ENCODE measurements around the gene ZBTB6. TPM values are rescaled to one million over a fixed set of nuclear protein-coding genes. Genes with fewer than 3 reads are reported as not detected.

Gene ZBTB6
- 10 to 100 TPM in 3 of 4 donors, 1 to 10 TPM in 1; 3.8 to 39.1 (median 13.3) TPM for total RNA-seq

- Histone ChIP-seq H3K27me3 (no peaks in the 10 kb centered on the region), H3K27ac (peak within 1 kb of the TSS; percentile 76 to 86), H3K4me3 (peak within 1 kb of the TSS; percentile 68 to 73), H3K36me3 (no peaks in the 10 kb centered on the region), H3K9me3 (no peaks in the 10 kb centered on the region), H3K4me1 (peaks cover 0 to 5% of the 10 kb centered on the region in 2 donors)
- intact Hi-C loops (cut with DNase I; ENCODE audit: low total_unique reads) = no loop called here
- no peak for TF ChIP-seq CTCF (IDR thresholded peaks at IDR 0.05)
- no peak for TF ChIP-seq POLR2A (IDR thresholded peaks at IDR 0.05)
- DNase-seq = peak; percentile 69
These were observed at the start of gene ZBTB6 for GRCh38 chr9:122912964-122913673. TSS of gene ZBTB6 (minus strand) at chr9:122913323. CDS start at chr9:122912072, 1,251 bp downstream.

GRCh38 chr9:122961139-122961538 lies 48.0 kb upstream of the ZBTB6 start:
- no peaks in the 10 kb centered on the region for H3K27me3 ChIP-seq
- TF ChIP-seq CTCF (IDR thresholded peaks at IDR 0.05) (no peak), POLR2A (IDR thresholded peaks at IDR 0.05) (no peak)
- H3K4me3 ChIP-seq = no peak overlapping the region
- DNase-seq = no peak
- H3K27ac ChIP-seq = no peak overlapping the region
- H3K9me3 ChIP-seq = no peaks in the 10 kb centered on the region
- H3K4me1 ChIP-seq = no peaks in the 10 kb centered on the region
- intact Hi-C loops (cut with DNase I; ENCODE audit: low total_unique reads) = no loop called here
- H3K36me3 ChIP-seq = no peaks in the 10 kb centered on the region

GRCh38 chr9:122955961-122956360 lies 42.8 kb upstream of the ZBTB6 start:
- TF ChIP-seq POLR2A (IDR thresholded peaks at IDR 0.05) = no peak
- TF ChIP-seq CTCF (IDR thresholded peaks at IDR 0.05) = no peak
- Histone ChIP-seq H3K4me3 (no peak overlapping the region), H3K27me3 (no peaks in the 10 kb centered on the region), H3K36me3 (no peaks in the 10 kb centered on the region), H3K9me3 (no peaks in the 10 kb centered on the region), H3K27ac (no peak overlapping the region), H3K4me1 (no peaks in the 10 kb centered on the region)
- DNase-seq = no peak
- intact Hi-C loops (cut with DNase I; ENCODE audit: low total_unique reads) = no loop called here

- Histone ChIP-seq H3K9me3 (no peaks in the 10 kb centered on the region), H3K4me3 (no peak overlapping the region), H3K4me1 (no peaks in the 10 kb centered on the region), H3K27me3 (no peaks in the 10 kb centered on the region), H3K36me3 (no peaks in the 10 kb centered on the region), H3K27ac (peak overlapping the region in 1 of 2 donors; percentile 22)
- TF ChIP-seq POLR2A (IDR thresholded peaks at IDR 0.05) = no peak
- no peak for TF ChIP-seq CTCF (IDR thresholded peaks at IDR 0.05)
- no peak for DNase-seq
- intact Hi-C loops (cut with DNase I; ENCODE audit: low total_unique reads) = no loop called here
These were observed 41.1 kb upstream of the ZBTB6 start for GRCh38 chr9:122954253-122954691.

GRCh38 chr9:122951056-122951455 lies 37.9 kb upstream of the ZBTB6 start:
- Histone ChIP-seq H3K27ac (no peak overlapping the region), H3K9me3 (no peaks in the 10 kb centered on the region)
- intact Hi-C loops (cut with DNase I; ENCODE audit: low total_unique reads) = no loop called here

More at GRCh38 chr9:122951056-122951455, 37.9 kb upstream of the ZBTB6 start:
- H3K4me3 ChIP-seq = no peak overlapping the region
- H3K27me3 ChIP-seq = no peaks in the 10 kb centered on the region
- peaks cover 0 to 7% of the 10 kb centered on the region in 2 donors for H3K4me1 ChIP-seq
- H3K36me3 ChIP-seq = no peaks in the 10 kb centered on the region
- TF ChIP-seq CTCF (IDR thresholded peaks at IDR 0.05) (no peak), POLR2A (IDR thresholded peaks at IDR 0.05) (no peak)
- DNase-seq = no peak

All from uterus (tissue), 4 donors.